HG02610 (cell line): ENCODE results near the gene ARHGEF6.

Experiments used
- ATAC-seq: cut with Tn5 transposase; IDR thresholded peaks from one replicate; pipeline ENCODE4 v1.9.1; 2021; ENCODE audit warnings: mild to moderate bottlenecking, moderate library complexity; ENCODE audit not compliant: unreplicated experiment

The ARHGEF6 gene

DNA sequence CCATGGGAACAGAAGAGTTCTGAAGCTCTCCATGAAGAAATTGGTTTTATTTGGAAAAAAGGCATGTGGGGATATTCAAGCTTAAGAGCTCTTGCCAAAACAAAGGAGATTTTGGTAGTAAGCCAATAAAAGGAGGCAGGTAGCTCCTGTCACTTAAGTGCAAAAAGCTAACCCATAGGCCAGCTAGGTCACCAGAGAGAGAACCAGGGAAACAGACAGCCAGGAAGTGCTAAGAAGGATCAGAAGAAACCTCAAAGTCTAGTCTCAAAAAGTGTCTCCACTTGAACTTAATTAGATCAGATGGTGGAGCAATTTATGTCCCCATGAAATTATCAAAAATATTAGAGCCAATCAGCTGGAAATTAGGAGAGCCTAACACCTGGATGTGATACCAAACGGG is 83.6 kb downstream of the ARHGEF6 start:
- ATAC-seq = no peak

DNA sequence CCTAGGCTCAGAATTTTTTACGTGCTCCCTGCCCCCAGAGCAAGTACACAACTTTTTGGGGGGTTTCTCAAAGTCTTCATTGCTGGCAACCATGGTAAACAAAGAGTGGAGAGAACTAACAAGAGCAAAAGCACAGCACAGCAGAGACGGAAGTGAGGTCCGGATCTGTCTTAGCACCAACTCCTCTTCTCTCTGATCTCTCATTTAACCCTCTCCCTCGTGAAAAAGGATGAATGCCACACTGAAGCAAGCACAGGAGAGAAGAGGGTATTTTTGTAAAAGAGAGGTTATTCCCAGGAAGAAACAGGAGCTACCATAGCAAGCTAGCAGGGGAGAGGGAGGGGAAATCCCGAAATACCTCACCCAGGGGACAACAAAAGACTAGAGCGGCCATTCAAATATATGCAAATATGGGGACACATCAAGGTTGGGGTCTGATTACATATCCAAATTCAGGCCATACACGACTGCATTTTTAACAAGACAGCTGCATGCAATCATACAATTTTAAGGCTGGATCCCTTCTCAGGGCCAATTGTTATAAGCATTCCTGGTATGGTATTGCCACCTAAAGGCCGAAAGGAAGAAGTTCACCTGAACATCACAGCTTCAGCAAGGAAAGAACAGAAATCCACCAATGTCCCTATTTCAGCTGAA is 86.2 kb downstream of the ARHGEF6 start:
- peak; percentile 66 for ATAC-seq

DNA sequence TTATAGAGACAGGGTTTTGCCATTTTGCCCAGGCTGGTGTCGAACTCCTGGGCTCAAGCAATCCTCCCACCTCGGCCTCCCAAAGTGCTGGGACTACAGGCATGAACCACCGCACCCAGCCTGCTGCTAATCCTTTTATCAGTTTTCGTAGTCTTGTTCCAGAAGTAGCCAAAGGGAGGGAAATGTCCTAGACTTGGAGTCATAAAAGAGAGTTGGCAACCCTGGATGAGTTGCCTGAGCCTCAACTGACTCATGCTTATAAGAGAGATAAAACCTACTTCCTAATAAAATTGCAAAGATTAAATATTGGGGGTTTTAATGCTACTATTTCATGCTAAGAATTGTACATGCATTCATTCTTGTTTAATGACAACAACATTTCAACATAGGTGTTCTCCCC is 88.5 kb downstream of the ARHGEF6 start:
- ATAC-seq = no peak

DNA sequence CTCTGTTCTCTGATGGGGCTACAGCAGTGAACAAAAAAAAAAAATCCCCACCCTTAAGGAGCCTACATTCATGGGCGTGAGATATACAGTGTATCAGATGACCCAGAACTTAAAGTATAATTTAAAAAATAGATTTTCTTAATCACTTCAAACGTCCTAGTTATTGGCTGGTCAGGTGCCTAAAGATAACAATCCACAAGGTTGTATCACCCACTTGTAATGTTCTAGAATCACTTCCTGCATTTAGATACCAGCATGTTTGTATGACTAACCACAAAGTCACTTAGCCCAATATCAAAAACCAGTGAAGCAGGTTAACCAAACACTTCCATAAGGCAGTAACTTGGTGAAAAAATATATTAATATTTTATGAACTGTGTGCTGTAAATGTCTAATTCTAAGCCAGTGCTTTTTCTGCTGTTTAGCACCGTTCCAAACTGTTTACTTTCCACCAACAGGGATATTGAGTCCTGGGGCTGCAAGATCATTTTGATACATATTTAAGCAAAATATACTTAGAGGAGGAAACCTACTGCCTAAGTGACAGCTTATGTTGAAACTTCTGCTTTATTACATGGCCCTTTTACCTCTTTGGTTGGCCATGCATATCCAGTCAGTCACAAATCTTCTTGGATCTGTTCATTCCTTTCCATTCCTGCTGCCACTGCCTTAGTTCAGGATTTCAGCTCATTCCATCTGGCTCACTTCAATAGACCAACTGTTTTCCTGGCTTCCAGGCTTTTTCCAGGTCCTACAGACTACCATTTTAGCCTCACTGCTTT is 89.5 kb downstream of the ARHGEF6 start:
- no peak for ATAC-seq

DNA sequence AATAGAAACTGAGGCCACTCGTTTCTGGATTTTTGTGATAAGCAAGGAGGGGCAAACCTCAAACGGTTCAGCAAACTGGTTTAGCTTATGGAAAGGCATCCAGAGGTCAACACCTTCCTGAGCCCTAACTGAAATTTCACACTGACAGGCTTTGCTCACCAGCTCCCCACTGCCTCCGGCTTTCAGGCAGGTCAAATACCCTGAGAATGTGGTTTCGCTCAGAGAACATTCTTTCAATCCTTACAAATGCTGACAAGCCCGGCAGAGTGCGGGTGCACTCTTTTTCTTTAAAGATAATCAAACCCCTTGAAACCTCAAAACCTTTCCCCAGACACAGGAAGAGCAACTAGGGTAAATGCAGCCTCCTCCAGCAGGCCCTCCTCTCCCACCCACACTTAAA is 91.3 kb downstream of the ARHGEF6 start:
- ATAC-seq = no peak

DNA sequence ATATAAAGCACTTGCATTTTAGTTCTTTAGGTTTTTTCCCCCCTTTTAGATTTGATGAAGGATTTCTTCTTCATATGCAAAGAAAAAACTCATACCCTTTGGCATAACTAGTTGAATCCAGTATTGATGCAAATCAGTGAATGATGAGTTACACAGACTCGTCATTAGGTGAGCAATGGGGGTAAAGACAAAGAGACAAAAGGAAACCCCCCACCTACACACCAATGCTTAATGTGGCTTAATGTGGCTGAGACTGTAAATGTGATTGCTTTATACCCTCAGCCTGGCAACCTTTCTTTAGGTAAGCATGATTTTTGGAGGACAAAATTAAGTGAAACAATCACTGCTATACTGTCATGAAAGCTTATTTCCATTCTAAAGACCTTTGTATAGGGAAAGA is 93.3 kb downstream of the ARHGEF6 start:
- no peak for ATAC-seq

DNA sequence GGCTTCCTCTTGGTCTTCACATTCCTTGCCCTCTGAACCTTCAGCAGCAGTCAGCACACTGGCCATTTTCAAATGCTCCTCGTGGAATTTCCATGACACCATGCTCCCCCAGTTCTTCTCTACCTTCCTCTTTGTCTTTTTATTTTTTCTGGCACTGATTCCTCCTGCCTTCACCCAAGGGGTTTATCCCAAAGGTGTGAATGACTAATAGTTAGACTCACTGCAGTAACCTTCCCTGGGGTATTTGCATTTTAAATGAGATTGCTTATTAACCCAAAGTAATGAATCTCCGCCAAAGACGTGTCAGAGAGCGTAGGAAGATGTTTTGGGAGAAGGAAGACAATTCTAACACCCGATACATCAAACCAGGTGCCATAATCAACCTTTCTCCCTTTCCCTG is 96.6 kb downstream of the ARHGEF6 start:
- ATAC-seq = no peak

DNA sequence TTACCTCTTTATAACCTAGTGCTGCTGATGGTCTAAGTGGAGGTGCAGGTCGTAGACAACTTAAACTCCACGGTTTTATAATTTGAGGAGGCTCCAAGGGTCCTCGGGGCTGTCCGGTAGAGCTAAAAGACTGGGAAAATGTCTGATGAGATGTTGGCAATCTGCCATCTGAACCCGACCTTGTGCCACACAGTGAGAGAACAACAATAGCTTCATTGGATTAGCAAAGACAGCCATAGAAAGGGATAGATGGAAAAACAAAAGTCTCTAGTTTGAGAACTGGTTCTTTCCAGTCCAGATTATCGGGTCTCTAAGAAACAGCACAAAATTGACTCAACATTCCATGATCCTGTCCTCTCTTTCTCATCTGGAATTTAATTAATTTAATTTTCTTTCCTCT is 101.2 kb downstream of the ARHGEF6 start:
- ATAC-seq = no peak

DNA sequence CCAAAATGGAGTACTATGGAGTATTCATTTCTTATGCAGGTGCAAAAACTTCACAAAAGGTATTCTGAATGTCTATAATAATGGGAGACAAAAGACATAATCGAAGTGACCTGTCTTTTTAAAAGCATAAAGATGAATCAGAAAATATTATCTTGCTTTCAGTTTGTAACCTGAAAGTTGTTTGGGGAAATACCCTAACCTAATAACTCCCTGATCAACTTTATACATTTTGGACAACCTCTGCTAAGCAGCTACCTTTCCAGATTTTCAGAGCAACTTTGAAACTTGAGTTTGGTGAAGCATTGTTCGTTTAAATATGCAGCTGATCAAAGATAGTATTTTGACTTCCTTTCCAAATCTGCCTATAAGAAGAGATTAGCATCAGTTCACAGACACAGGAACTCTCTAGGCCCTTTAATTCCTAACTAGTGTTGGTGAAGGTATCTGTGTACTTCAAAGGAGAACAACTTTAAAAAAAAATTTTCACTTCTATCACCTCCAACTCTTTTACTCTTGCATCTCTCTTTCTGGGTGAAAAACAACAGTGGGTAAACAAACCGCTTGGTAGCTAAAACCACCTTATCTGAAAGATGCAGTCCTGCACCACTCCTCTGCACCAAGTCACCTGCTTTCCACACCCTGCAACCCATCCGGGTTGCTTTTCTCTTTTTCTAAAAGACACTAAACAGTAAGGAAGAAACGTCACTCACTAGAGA is 106.3 kb downstream of the ARHGEF6 start:
- peak; percentile 29 for ATAC-seq

DNA sequence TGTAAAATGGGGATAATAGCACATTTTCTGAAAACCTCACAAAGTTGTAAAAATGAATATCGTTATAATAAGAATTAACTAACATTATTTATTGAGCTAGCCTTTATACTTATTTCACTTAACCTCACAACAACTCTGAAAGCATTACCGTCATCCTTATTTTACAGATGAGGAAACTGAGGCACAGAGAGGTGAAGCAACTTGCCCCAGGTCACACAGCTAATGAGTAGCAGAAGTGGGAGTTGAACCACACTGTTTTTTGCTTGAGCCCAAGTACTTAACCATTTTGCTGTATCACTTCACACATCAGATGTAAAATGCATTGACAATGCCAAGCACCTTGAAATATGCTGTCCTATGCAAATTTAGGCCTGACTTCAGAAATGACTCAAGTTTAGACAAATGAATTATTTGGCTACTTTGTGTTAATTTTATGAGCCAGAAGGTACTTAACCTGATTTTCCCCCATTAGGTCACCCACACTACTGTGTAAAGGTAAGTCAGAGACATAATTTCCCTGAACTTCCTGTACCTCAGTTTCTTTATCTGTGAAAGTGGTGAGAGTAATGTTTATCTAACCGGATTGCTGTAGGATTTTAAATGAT is 109.6 kb downstream of the ARHGEF6 start:
- ATAC-seq = peak; percentile 45

DNA sequence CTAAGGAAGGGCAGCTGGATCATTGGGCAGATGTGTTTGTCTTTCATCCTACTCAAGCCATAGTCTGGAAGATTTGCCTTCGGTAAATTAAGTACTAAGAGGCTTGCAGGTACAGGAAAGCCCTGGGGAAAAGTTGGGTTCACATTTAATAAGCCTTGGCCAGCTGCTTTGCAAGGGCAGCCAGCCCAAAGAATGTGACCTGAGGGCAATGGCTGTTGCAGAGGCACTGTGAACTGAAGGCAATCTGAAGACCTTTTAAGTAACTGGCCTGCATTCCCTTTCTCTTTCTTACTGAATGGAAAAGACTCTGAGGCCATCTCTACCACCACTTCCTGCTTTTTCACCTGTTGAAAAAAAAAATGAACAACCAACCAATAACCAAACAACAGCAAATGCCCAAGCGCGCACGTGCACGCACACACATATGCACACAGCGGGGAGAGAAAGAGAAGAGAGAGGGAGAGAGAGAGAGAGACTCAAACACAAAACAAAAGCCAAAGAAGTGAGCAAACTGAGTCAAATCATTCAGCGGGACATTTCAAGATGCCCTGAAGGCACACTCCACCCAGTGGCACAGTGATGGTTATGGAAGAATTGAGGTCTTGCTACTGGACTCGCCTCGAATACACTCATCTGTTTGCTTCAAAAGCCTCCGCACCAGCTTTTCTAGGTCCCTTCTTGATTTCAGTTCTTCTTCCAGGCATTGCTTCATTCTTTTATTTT is 113.1 kb downstream of the ARHGEF6 start:
- ATAC-seq = no peak

DNA sequence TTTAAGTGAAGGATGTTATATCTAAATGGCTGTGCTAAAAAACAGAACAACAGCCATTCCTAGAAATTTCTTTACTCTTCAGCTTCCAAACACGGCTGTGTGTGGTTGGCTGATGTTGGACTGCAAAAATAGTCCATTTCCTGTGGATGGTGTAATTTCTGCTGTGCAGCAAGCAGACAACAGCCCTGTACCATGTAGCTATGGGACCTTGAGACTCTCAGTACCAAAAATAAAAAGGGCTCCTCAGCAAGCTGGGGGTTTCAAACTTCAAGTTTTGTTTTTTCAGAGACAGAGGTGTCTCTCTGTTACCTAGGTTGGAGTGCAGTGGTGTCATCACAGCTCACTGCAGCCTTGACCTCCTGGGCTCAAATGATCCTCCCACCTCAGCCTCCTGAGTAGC is 114.6 kb downstream of the ARHGEF6 start:
- ATAC-seq = no peak

DNA sequence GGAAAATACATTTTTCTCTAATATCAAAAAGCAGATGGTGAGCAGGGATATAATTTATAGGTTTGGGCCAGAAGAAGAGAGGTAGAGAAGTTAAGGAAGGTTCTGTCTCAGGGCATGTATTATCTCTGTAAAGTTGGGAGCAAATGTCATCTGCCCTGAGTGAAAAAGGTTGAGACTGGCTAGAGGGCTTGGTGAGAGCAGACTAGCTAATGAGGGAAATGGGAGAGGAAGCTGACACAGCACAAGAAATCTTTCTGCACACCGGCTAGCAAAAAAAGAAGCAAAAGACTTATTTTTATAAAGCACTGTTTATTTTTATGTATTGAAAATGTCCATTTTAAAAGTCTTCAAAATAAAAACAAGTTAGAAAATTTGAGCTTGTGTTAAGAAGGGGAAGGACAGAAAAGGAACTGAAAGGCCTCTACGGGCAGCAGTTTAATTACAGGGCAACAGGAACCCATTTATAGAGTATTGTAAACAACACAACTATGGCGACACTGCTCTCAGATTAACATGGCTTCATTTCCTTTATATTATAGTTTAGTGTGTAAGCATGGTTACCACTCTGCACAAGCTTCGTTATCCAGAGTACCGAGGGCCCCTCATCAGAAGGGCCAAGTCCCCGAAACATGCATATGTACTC is 115.4 kb downstream of the ARHGEF6 start:
- ATAC-seq = no peak

DNA sequence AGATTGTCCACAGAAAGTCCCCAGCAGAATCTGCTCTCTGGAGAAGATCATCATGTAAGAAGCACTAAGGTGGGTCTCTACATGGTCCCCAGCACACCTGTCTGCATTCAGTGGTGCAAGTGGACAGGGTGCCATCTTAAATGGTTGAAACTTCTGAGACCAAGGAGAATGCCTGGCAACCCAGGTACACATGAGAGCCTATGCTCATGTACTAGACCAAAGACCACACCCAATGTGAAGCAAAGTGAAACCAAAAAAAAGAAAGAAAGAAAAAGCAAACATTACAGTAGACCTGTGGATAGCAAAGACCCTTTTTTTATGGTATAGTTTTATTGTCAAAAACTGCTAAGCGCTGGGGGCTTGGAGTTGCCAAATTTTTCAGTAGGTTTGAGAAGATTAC is 117.8 kb downstream of the ARHGEF6 start:
- ATAC-seq = no peak

DNA sequence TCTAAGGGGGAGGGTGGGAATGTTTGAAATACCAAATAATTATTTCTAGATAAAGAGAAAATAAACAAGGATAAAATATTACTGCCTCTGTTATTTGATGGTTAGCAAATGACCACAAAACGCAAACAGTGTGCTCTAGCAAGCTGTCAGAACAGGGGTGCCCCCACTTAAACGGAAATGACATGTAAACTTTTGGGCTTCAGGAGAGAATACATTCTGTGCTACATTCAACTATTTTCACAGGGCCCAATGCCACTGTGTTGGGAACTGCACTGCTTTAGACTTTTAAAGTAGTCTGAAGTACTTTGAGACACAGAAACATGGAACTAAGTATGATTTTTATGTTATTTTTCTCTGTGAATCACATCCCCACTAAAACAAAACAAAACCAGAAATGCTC is 118.6 kb downstream of the ARHGEF6 start:
- ATAC-seq = no peak

DNA sequence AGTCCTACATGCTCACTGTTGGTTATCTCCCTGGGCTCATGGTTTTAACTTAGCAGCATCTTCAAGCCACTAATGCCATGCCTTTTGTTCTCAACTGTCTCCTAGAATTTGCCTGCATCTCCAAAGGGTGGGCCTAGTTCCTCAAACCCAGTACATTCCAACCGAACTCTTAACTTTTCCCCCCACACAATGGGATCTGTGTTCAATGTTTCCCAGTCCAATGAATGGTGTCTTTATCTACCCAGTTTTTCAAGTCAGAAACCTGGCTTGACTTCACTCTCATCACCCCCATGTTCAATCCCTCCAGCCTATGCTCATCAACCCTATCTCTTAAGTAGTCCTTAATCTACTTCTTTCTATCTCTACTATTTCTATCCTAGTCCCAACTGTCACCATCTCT is 119.8 kb downstream of the ARHGEF6 start:
- no peak for ATAC-seq

DNA sequence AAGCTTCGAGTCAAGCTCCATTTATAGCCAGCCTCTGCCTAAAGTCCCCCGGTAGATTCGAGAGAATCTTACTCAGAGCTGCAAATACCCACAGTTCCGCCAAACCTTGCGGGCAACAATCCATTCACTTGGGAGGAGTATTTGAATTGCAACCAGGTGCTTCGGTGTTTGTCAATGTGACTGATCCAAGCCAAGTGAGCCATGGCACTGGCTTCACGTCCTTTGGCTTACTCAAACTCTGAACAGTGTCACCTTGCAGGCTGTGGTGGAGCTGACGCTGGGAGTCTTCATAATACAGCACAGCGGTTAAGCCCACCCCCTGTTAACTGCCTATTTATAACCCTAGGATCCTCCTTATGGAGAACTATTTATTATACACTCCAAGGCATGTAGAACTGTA is 121.6 kb downstream of the ARHGEF6 start:
- no peak for ATAC-seq

DNA sequence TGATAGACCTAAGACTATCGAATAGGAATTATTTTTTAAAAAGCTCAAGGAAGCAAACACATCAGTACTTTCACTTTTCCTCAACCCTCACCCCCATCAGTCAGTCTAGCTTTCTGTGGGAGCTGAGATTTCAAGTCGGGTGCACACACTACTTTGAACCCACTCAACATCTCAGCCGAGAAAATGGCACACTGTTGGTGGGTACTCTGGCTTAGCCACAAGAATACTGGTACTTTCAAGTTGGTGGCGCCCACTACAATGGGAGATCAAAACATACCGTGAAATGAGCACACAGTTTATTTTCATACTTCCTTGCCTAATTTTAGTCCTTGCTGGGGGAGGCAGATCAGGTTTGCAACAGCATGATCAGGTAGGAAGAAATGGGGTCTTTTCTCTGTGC is 122.6 kb downstream of the ARHGEF6 start:
- no peak for ATAC-seq

DNA sequence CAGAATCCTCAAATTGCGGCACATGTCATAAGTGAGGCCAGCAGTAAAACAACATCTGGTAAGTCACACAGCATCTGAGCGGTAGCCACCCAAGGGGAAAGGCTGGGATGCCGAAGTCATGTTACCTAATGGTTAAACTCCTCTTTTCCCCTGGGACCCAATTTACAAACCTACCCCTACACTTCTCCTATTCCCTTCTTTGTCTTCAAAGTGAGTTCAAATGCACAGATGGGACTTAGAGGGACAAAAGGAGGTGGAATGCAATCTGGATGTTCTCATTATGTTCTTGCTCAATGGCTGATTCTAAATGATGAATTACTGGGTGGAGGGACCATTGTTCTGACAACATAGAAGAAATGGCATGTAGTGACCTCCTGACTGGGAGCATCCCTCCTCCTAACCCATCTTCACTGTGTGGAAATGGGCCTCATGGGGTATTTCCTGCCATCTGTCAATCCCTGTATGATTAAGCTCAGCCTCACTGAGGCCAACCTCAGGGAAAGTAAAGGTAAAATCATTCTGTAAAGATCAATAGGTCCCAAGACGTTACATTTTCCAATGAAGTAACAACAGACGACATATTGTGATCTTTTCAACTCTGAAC is 124.3 kb downstream of the ARHGEF6 start:
- ATAC-seq = no peak
